HepG2 (cell line): ENCODE data around the gene NONO. TPM values are rescaled to one million over a fixed set of nuclear protein-coding genes. Genes with fewer than 3 reads are reported as not detected.

Experiments used
- ARNT ChIP-seq: fragments of 450-650 bp; IDR thresholded peaks from 2 replicates; pipeline ENCODE4 v1.6.1; 2017
- KLF15 ChIP-seq: sonication (generic); formaldehyde crosslinking; IDR thresholded peaks from 2 replicates; pipeline ENCODE4 v1.8.1; 2023; ENCODE audit warnings: borderline replicate concordance, mild to moderate bottlenecking, inconsistent platforms, missing genetic modification reagents, mixed read lengths
- MEIS2 ChIP-seq: sonication (generic); formaldehyde crosslinking; IDR thresholded peaks from 2 replicates; pipeline ENCODE4 v1.9.0; 2021; ENCODE audit warnings: mild to moderate bottlenecking, missing genetic modification reagents
- MXI1 ChIP-seq: IDR thresholded peaks from 3 replicates; pipeline ENCODE4 v1.6.1; 2012; ENCODE audit warnings: low read depth, low read length, inconsistent platforms, borderline replicate concordance
- RBM39 ChIP-seq: fragments of 200-400 bp; formaldehyde crosslinking; IDR thresholded peaks from one replicate; pipeline ENCODE4 v1.6.1; 2018; ENCODE audit warnings: antibody characterized with exemption, mild to moderate bottlenecking, low read depth, low read length; ENCODE audit not compliant: poor library complexity, severe bottlenecking
- SRF ChIP-seq: IDR thresholded peaks from 2 replicates; pipeline ENCODE4 v1.6.1; 2011; ENCODE audit warnings: mild to moderate bottlenecking, low read depth, low read length, moderate library complexity
- TRIM24 ChIP-seq: sonication (generic); formaldehyde crosslinking; IDR thresholded peaks from 2 replicates; pipeline ENCODE4 v1.8.0; 2022; ENCODE audit warnings: mild to moderate bottlenecking, missing genetic modification reagents
- ZFP36L2 ChIP-seq: sonication (generic); formaldehyde crosslinking; IDR thresholded peaks from 2 replicates; pipeline ENCODE4 v1.4.0; 2020; ENCODE audit warnings: missing genetic modification reagents
- ZFP41 ChIP-seq: sonication (generic); formaldehyde crosslinking; IDR thresholded peaks from 2 replicates; pipeline ENCODE4 v1.4.0; 2020; ENCODE audit warnings: mild to moderate bottlenecking, missing genetic modification reagents, borderline replicate concordance
- ZNF788 ChIP-seq: sonication (generic); formaldehyde crosslinking; IDR thresholded peaks from 2 replicates; pipeline ENCODE4 v1.5.0; 2020; ENCODE audit warnings: mild to moderate bottlenecking, missing genetic modification reagents, borderline replicate concordance
- polyA plus RNA-seq, 8 experiments: library from polyadenylated mRNA; depleted of rRNA in 3 of 8; stranded (reverse) in 7 of 8; unstranded in 1 of 8; fragments of >200 nt; fragmentation: Illumina TruSeq in 4 of 8; extraction: Trizol in 4 of 8; gene quantifications; 2 replicates each; pipeline versions ENCODE4 v1.2.1 to v1.2.3, GENCODE V29; 2011 to 2016; ENCODE audit warnings: low read depth in 4 of 8, missing spikeins in 1 of 8, mixed read lengths in 1 of 8; ENCODE audit not compliant: insufficient read depth in 1 of 8
- total RNA-seq, 5 experiments: library from RNA; depleted of rRNA; stranded (reverse); fragments of >200 nt; fragmentation: Illumina TruSeq; extraction: Trizol; gene quantifications; 2 replicates each; pipeline ENCODE4 v1.2.3, GENCODE V29; 2016; ENCODE audit warnings: low read depth in 1 of 5
- TF ChIP-seq, protein P1 (sequence below): sonication (generic); formaldehyde crosslinking; IDR thresholded peaks from 2 replicates; pipeline ENCODE4 v1.4.0; 2020; ENCODE audit warnings: missing genetic modification reagents
- TF ChIP-seq, protein P2 (sequence below): sonication (generic); formaldehyde crosslinking; IDR thresholded peaks from 2 replicates; pipeline ENCODE4; 2020; ENCODE audit warnings: missing genetic modification reagents, mild to moderate bottlenecking, borderline replicate concordance
- TF ChIP-seq, protein P3 (sequence below): sonication (generic); formaldehyde crosslinking; IDR thresholded peaks from 2 replicates; pipeline ENCODE4 v1.9.0; 2021; ENCODE audit warnings: missing genetic modification reagents, borderline replicate concordance
- TF ChIP-seq, protein P4 (sequence below): sonication (generic); formaldehyde crosslinking; IDR thresholded peaks from 2 replicates; pipeline ENCODE4 v1.5.0; 2020; ENCODE audit warnings: mild to moderate bottlenecking, missing genetic modification reagents, moderate library complexity
- TF ChIP-seq, protein P5 (sequence below): sonication (generic); formaldehyde crosslinking; IDR thresholded peaks from 2 replicates; pipeline ENCODE4 v1.4.0; 2020; ENCODE audit warnings: missing genetic modification reagents
- TF ChIP-seq, protein P6 (sequence below): IDR thresholded peaks from 2 replicates; pipeline ENCODE4 v1.6.1; 2016; ENCODE audit warnings: low read depth, borderline replicate concordance
- TF ChIP-seq, protein P7 (sequence below): IDR thresholded peaks from 2 replicates; pipeline ENCODE4 v1.6.1; 2016; ENCODE audit warnings: mild to moderate bottlenecking

NONO gene
- total and polyA plus RNA-seq, 2 of the 13 experiments (the other 11 are each of a cell fraction or from before 2014, with no cell fraction given), result 408 to 605 TPM

DNA sequence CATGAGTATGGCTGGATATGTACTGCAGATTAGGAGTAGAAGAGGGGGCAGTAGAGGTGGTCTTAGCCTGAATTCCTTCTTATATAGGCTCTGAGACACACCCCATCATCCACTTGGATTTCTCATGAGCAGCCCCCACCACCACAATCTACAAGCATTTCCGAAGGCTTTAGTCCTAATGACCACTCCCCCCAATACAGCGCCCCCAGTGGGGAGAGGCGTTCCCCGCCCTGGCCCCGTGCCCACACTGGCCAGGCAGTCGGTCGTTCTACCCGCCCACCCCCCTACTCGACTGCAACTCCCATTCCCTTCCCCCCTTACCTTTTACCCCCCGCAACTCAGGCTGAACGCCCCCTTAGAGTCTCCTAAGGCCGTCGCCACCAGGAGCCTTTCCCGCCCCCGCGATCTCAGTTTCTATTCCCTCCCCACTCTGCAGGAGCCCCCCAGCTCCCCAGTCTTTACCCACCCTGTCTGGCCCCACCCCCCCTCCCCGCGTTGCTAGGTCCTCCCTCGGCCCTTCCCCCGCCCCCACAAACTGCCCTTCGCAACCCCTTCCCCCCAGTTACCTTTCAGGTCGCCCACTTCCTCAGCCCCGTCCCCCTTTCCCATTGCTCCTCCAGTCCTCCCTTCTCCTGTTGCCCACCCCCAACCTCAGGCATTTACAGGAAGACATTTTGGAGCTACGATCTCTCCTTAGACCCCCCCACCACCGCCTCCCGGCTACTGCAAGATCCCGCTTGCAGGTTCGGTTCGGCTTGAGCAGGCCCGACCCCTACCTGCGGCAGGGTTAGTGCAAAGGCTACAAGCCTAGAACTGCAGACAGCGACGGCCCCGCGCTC, 30.0 kb upstream of the NONO start (continued):
- TF ChIP-seq, protein P1, sequence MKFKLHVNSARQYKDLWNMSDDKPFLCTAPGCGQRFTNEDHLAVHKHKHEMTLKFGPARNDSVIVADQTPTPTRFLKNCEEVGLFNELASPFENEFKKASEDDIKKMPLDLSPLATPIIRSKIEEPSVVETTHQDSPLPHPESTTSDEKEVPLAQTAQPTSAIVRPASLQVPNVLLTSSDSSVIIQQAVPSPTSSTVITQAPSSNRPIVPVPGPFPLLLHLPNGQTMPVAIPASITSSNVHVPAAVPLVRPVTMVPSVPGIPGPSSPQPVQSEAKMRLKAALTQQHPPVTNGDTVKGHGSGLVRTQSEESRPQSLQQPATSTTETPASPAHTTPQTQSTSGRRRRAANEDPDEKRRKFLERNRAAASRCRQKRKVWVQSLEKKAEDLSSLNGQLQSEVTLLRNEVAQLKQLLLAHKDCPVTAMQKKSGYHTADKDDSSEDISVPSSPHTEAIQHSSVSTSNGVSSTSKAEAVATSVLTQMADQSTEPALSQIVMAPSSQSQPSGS, result no peak
- TF ChIP-seq ZNF788 (CRISPR knock-in tag) (no peak), TRIM24 (CRISPR knock-in tag) (no peak), ZFP41 (no peak), MXI1 (no peak), ZFP36L2 (no peak), MEIS2 (CRISPR knock-in tag) (no peak), KLF15 (CRISPR knock-in tag) (no peak), RBM39 (no peak), ARNT (no peak), SRF (no peak)
- TF ChIP-seq, protein P2, sequence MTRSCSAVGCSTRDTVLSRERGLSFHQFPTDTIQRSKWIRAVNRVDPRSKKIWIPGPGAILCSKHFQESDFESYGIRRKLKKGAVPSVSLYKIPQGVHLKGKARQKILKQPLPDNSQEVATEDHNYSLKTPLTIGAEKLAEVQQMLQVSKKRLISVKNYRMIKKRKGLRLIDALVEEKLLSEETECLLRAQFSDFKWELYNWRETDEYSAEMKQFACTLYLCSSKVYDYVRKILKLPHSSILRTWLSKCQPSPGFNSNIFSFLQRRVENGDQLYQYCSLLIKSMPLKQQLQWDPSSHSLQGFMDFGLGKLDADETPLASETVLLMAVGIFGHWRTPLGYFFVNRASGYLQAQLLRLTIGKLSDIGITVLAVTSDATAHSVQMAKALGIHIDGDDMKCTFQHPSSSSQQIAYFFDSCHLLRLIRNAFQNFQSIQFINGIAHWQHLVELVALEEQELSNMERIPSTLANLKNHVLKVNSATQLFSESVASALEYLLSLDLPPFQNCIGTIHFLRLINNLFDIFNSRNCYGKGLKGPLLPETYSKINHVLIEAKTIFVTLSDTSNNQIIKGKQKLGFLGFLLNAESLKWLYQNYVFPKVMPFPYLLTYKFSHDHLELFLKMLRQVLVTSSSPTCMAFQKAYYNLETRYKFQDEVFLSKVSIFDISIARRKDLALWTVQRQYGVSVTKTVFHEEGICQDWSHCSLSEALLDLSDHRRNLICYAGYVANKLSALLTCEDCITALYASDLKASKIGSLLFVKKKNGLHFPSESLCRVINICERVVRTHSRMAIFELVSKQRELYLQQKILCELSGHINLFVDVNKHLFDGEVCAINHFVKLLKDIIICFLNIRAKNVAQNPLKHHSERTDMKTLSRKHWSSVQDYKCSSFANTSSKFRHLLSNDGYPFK (CRISPR knock-in tag), result no peak
- TF ChIP-seq, protein P3, sequence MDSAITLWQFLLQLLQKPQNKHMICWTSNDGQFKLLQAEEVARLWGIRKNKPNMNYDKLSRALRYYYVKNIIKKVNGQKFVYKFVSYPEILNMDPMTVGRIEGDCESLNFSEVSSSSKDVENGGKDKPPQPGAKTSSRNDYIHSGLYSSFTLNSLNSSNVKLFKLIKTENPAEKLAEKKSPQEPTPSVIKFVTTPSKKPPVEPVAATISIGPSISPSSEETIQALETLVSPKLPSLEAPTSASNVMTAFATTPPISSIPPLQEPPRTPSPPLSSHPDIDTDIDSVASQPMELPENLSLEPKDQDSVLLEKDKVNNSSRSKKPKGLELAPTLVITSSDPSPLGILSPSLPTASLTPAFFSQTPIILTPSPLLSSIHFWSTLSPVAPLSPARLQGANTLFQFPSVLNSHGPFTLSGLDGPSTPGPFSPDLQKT (CRISPR knock-in tag), result no peak
- TF ChIP-seq, protein P4, sequence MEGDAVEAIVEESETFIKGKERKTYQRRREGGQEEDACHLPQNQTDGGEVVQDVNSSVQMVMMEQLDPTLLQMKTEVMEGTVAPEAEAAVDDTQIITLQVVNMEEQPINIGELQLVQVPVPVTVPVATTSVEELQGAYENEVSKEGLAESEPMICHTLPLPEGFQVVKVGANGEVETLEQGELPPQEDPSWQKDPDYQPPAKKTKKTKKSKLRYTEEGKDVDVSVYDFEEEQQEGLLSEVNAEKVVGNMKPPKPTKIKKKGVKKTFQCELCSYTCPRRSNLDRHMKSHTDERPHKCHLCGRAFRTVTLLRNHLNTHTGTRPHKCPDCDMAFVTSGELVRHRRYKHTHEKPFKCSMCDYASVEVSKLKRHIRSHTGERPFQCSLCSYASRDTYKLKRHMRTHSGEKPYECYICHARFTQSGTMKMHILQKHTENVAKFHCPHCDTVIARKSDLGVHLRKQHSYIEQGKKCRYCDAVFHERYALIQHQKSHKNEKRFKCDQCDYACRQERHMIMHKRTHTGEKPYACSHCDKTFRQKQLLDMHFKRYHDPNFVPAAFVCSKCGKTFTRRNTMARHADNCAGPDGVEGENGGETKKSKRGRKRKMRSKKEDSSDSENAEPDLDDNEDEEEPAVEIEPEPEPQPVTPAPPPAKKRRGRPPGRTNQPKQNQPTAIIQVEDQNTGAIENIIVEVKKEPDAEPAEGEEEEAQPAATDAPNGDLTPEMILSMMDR, result peak; percentile 66
- TF ChIP-seq, protein P5, sequence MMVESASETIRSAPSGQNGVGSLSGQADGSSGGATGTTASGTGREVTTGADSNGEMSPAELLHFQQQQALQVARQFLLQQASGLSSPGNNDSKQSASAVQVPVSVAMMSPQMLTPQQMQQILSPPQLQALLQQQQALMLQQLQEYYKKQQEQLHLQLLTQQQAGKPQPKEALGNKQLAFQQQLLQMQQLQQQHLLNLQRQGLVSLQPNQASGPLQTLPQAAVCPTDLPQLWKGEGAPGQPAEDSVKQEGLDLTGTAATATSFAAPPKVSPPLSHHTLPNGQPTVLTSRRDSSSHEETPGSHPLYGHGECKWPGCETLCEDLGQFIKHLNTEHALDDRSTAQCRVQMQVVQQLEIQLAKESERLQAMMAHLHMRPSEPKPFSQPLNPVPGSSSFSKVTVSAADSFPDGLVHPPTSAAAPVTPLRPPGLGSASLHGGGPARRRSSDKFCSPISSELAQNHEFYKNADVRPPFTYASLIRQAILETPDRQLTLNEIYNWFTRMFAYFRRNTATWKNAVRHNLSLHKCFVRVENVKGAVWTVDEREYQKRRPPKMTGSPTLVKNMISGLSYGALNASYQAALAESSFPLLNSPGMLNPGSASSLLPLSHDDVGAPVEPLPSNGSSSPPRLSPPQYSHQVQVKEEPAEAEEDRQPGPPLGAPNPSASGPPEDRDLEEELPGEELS (CRISPR knock-in tag), result no peak
- TF ChIP-seq, protein P6, sequence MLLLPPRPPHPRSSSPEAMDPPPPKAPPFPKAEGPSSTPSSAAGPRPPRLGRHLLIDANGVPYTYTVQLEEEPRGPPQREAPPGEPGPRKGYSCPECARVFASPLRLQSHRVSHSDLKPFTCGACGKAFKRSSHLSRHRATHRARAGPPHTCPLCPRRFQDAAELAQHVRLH (CRISPR knock-in tag), result no peak
- TF ChIP-seq, protein P7, sequence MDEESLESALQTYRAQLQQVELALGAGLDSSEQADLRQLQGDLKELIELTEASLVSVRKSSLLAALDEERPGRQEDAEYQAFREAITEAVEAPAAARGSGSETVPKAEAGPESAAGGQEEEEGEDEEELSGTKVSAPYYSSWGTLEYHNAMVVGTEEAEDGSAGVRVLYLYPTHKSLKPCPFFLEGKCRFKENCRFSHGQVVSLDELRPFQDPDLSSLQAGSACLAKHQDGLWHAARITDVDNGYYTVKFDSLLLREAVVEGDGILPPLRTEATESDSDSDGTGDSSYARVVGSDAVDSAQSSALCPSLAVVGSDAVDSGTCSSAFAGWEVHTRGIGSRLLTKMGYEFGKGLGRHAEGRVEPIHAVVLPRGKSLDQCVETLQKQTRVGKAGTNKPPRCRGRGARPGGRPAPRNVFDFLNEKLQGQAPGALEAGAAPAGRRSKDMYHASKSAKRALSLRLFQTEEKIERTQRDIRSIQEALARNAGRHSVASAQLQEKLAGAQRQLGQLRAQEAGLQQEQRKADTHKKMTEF (CRISPR knock-in tag), result no peak
